GM21723 (cell line): ENCODE data around the gene MYO3A.
"Not testable (repeated sequence)": the region's sequence is repeated elsewhere in the genome, so short reads cannot be mapped to it uniquely, and the experiment has no call there.

Experiments
- ATAC-seq: cut with Tn5 transposase; IDR thresholded peaks from one replicate; pipeline ENCODE4 v1.9.1; 2021; ENCODE audit warnings: mild to moderate bottlenecking, moderate library complexity; ENCODE audit not compliant: unreplicated experiment

The MYO3A gene

DNA sequence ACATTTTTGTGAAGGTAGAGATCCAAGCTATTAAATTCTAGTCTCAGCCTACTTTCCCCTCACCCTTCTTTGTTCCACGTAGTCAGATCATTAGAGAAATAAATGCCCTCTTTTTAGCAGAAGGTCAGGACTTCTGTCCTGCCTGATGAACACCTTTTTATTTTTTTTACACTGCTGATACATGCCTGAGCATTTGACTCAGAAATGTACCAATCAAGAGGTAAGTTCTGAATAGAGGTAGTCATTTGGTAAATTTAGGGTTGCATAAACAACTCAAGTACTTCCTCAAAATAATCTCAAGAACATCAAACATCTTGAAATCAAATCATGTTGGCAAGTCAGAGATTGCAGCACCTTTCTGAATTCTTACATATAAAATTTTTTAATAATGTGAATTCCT, 133.7 kb downstream of the MYO3A start:
- ATAC-seq = no peak

GRCh38 chr10:26080971-26081370, 146.9 kb downstream of the MYO3A start:
- not testable (repeated sequence) for ATAC-seq

DNA sequence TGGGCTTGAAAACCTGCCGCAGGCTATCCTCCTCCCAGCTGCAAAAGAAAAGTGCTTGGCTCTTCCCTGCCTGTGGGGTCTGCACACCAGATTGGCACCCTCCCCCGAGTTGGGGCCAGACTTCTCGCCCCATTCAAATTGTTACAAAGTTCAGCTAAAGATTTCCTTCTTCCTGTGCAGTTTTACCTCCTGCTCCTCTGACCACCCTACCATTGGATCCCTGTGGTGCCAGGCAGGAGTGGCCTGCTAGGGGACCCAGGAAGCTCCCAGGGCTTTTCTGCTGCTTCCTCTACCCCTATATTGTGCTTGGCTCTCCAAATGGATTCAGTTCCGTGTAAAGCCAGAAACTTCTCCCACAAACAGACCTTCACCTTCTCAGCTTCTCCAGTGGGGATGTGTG, 147.4 kb downstream of the MYO3A start:
- ATAC-seq = no peak

GRCh38 chr10:26085549-26085948, 151.5 kb downstream of the MYO3A start:
- no peak for ATAC-seq

DNA sequence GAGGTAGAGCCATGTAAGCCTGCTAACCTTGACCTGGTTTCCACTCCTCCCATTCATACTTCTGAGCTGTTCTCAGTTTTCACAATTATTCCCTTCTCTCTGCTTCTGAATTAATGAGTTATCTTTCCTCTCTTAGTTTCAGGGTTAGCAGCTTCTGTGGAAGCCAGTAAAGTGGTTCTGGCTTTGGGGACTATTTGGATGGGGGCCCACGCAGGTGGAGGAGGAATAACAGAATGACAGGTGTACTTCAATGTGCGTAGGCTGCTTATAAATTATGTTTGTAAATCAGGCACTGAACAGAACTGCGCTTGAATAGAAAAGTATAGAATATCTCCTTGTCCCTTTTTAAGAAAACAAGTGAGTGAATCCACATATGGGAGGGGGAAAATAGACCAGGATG, 153.6 kb downstream of the MYO3A start:
- no peak for ATAC-seq

DNA sequence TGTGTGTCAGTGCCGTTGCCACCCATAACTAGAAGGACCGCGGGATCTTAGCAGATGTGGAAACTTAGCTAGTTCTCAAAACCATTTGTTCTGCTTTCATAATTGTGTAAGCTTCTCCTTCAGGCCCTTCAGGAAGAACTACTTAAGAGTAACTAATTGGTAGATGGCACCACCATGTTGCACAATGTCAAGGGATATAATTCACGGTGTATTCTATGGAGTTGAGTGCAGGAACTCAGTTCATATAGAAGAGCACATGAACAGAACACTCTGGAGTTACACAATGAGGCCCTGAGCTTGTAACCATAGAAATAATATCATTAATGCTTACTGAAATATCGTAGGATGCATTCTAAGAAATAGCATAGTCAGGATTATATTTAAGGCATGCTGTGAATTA, 156.0 kb downstream of the MYO3A start:
- no peak for ATAC-seq

DNA sequence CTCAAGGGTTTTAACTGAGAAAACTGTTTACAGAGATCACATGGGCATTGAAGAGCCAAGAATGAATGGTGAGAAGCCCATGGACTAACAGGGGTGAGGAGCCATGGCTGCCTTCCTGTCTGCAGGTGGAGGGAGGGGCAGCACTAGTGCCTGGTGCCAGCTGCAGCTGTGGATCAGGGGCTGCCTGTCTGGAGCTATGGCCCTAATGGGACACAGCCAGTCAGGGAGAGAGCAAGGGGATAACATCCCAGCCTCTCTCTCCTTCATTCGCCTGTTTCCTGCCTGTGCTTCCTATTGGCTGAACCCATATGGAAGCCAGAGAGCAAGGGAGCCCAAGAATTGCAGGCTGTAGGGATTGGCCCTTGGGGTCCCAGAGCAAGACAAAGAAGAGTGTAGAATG, 156.7 kb downstream of the MYO3A start:
- no peak for ATAC-seq

GRCh38 chr10:26093229-26093628, 159.2 kb downstream of the MYO3A start:
- no peak for ATAC-seq

- no peak for ATAC-seq
Measured at GRCh38 chr10:26095781-26096180, 161.8 kb downstream of the MYO3A start.

GRCh38 chr10:26097549-26097948, 163.5 kb downstream of the MYO3A start:
- ATAC-seq = not testable (repeated sequence)

- no peak for ATAC-seq
Measured at GRCh38 chr10:26112532-26112931, 178.5 kb downstream of the MYO3A start.

- ATAC-seq = no peak
Measured at GRCh38 chr10:26138613-26139012, 204.6 kb downstream of the MYO3A start.

DNA sequence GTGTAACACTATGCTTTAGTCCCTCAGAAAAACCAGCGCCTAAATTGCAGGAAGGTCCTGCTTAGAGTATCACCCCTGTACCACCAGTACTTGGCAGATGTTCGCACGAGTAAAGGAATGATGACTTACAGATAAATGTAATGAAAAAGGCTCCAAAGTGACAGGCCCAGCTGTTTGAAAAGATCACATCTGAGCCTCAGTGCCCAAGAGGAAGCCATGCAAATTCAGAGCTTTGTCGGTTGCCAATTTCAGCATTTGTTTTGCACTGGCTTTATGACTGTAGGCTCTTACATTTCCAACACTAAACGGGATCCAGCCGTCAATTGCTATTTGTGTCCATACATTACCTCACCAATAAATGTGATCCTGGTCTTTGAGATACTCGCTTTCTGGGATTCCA, 222.0 kb downstream of the MYO3A start:
- no peak for ATAC-seq

GRCh38 chr10:26157734-26158133, 223.7 kb downstream of the MYO3A start:
- ATAC-seq = no peak

GRCh38 chr10:26169466-26169865, 235.4 kb downstream of the MYO3A start:
- no peak for ATAC-seq

DNA sequence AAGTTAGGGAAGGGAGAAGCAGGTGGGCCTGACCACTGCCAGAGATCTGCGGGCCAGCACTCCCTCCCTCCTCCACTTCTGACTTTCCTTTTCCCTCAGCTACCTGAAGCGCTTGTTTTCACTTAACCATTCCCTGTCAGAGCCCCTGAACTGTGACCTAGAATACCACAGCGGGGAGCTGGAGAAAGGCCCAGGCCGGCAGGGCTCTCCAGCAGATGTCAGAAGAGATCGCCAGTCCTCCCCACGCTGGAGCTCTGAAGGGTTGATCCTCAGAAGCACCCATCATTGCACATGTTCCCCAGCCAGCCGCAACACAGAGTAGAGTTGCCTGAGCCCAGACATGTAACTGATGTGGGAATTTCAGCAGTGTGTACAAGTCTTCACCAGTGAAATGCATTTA, 238.1 kb downstream of the MYO3A start:
- no peak for ATAC-seq

DNA sequence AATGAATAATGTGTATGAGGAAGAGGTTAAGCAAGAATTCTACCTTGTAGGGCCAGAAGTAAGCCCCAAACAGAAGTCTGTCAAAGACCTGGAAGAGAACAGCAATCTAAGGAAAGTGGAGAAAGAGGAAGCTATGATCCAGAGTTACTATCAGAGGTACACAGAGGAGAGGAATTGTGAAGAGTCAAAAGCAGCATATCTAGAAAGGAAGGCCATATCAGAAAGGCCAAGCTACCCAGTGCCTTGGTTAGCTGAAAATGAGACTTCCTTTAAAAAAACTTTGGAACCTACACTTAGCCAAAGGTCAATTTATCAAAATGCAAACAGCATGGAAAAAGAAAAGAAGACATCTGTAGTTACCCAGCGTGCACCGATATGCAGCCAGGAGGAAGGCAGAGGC, 239.8 kb downstream of the MYO3A start:
- no peak for ATAC-seq

- no peak for ATAC-seq
Measured at GRCh38 chr10:26177341-26177740, 243.3 kb downstream of the MYO3A start.

DNA sequence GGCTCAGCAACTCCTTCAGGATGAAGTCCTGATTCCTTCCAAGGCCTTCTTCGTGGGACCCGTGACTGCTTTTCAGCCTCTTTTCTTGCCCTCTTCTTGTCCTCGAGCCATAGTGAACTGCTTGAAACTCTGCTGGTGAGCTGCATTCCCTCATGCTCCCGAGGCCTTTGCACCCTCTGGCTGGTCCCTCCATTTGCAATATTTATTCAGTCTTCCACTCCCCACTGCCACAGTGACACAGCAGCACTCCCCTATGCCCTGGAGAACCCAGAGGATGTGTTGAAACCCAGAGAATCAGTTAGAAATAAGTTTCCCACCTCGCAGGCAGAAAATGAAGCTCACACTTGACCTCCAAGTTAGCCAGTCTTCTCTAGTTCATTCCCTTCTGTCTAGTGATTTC, 260.2 kb downstream of the MYO3A start:
- ATAC-seq = no peak

- ATAC-seq = no peak
Measured at GRCh38 chr10:26197248-26197647, 263.2 kb downstream of the MYO3A start.

GRCh38 chr10:26198119-26198518, 264.1 kb downstream of the MYO3A start:
- ATAC-seq = no peak

GRCh38 chr10:26199841-26200240, 265.8 kb downstream of the MYO3A start:
- no peak for ATAC-seq

DNA sequence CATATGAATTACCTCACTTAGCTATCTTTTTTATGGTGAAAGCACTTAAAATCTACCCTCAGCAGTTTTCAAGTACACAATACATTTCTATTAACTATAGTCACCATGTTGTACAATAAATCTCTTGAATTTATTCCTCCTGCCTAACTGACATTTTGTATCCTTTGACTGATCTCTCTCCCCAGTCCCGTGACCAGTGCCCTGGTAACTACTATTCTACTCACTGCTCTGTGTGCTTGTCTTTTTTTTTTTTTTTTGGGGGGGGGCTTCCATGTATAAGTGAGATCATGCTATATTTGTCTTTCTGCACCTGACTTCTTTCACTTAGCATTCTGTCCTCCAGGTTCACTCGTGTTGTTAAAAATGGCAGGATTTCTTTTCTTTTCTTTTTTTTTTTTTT, 271.2 kb downstream of the MYO3A start:
- ATAC-seq = no peak
